HCT116 (cell line): ENCODE measurements around the gene DNAJC9.

Experiments
- ATF3 ChIP-seq: IDR thresholded peaks from 2 replicates; pipeline ENCODE4 v1.6.1; 2012
- EZH2 ChIP-seq: fragments of 200-600 bp; sonication (generic); IDR thresholded peaks from 2 replicates; pipeline ENCODE4 v1.6.1; 2017; ENCODE audit warnings: antibody characterized with exemption, mixed run types
- FOSL1 ChIP-seq: IDR thresholded peaks from 2 replicates; pipeline ENCODE4 v1.6.1; 2012; ENCODE audit warnings: low read depth
- MAX ChIP-seq: IDR thresholded peaks from 2 replicates; pipeline ENCODE4 v1.6.1; 2012
- POLR2A ChIP-seq: IDR thresholded peaks from 2 replicates; pipeline ENCODE4 v1.7.0; 2011; ENCODE audit warnings: borderline replicate concordance; ENCODE audit not compliant: insufficient read depth, insufficient read length; ENCODE audit errors: extremely low read depth
- POLR2AphosphoS5 ChIP-seq: IDR thresholded peaks from 2 replicates; pipeline ENCODE4 v1.6.1; 2011; ENCODE audit warnings: mild to moderate bottlenecking, low read depth, low read length, moderate library complexity
- RAD21 ChIP-seq: IDR thresholded peaks from 2 replicates; pipeline ENCODE4 v1.6.1; 2012; ENCODE audit warnings: low read depth, mild to moderate bottlenecking
- REST ChIP-seq: IDR thresholded peaks from 2 replicates; pipeline ENCODE4 v1.6.1; 2012; ENCODE audit warnings: low read depth
- SP1 ChIP-seq: IDR thresholded peaks from 2 replicates; pipeline ENCODE4 v1.6.1; 2012; ENCODE audit warnings: low read depth
- SRF ChIP-seq: IDR thresholded peaks from 2 replicates; pipeline ENCODE4 v1.6.1; 2012; ENCODE audit warnings: low read depth
- TCF7L2 ChIP-seq: IDR thresholded peaks from 2 replicates; pipeline ENCODE4 v1.7.0; 2011; ENCODE audit warnings: borderline replicate concordance, inconsistent platforms; ENCODE audit not compliant: insufficient read depth, insufficient read length; ENCODE audit errors: extremely low read depth
- YY1 ChIP-seq: IDR thresholded peaks from 2 replicates; pipeline ENCODE4 v1.6.1; 2011; ENCODE audit warnings: low read length, low read depth, moderate library complexity, mild to moderate bottlenecking; ENCODE audit not compliant: insufficient replicate concordance; ENCODE audit errors: extremely low read depth
- ZNF274 ChIP-seq: fragments of 200-500 bp; sonication (Bioruptor generic); IDR thresholded peaks from 2 replicates; pipeline ENCODE4 v1.6.1; 2014; ENCODE audit warnings: mild to moderate bottlenecking, low read depth, low read length, inconsistent platforms
- TF ChIP-seq, protein P1 (sequence below), 3 experiments: fragments of 200-600 bp in 1 of 3; sonication (generic) in 1 of 3; IDR thresholded peaks in 2 of 3; conservative IDR thresholded peaks in 1 of 3; 2 replicates each; pipeline ENCODE4 v1.5.1; 2012 to 2017; ENCODE audit warnings: low read depth in 2 of 3, low read length in 2 of 3, antibody characterized with exemption in 1 of 3, borderline replicate concordance in 1 of 3, control low read depth in 1 of 3, mild to moderate bottlenecking in 1 of 3, mixed read lengths in 1 of 3, mixed run types in 1 of 3, moderate library complexity in 1 of 3; ENCODE audit not compliant: insufficient read depth in 1 of 3

DNA sequence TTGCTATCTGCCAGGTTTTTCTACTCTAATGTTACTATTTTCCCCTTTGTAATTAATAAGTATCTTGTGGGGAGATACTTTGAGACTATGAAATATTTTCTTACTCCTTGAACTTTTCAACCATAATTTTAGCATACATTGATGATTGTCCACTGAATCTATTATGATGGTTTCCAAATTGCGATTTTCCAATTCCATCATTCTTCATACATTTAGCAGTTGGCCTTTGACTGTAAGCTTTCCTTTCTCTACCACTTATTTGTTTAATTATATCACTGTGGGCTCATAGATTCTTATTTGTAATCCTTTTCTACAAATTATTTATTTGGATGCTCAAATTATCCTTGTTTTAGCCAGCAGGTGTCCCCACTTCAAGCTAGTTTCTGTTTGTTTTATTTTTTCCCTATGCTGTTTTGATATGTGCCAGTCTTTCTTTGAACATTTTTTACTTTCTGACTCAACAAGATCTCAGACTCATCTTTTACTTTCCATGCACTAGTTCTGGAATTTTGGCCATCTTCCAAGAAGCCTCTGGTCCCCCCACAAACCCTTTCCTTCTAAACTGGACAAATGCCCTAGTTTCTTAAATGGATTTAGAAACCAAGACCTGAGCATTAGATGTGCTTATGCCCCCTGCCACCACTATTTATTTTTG lies 16.8 kb upstream of the DNAJC9 start:
- TF ChIP-seq YY1 (no peak), ATF3 (no peak), TCF7L2 (no peak), EZH2 (no peak), POLR2AphosphoS5 (no peak), POLR2A (no peak), FOSL1 (no peak; the same call in 1 of the 2 replicates), SP1 (no peak), REST (no peak), RAD21 (peak; percentile 72), SRF (no peak), ZNF274 (no peak), MAX (no peak)
- TF ChIP-seq, protein P1, sequence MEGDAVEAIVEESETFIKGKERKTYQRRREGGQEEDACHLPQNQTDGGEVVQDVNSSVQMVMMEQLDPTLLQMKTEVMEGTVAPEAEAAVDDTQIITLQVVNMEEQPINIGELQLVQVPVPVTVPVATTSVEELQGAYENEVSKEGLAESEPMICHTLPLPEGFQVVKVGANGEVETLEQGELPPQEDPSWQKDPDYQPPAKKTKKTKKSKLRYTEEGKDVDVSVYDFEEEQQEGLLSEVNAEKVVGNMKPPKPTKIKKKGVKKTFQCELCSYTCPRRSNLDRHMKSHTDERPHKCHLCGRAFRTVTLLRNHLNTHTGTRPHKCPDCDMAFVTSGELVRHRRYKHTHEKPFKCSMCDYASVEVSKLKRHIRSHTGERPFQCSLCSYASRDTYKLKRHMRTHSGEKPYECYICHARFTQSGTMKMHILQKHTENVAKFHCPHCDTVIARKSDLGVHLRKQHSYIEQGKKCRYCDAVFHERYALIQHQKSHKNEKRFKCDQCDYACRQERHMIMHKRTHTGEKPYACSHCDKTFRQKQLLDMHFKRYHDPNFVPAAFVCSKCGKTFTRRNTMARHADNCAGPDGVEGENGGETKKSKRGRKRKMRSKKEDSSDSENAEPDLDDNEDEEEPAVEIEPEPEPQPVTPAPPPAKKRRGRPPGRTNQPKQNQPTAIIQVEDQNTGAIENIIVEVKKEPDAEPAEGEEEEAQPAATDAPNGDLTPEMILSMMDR (IDR thresholded peaks at IDR 0.05 in 2 of 3, conservative IDR thresholded peaks at IDR 0.05 in 1 of 3; ENCODE audit: borderline replicate concordance in 1 of 3, insufficient read depth in 1 of 3, low read depth in 2 of 3, low read length in 2 of 3) = peak; percentile 51 to 71 (median 52); a peak in 4 of 6 replicates
